ENCODE measurements around the gene DSN1. TPM values are rescaled to one million over a fixed set of nuclear protein-coding genes. Genes with fewer than 3 reads are reported as not detected.
A peak's percentile ranks its signal among the peaks of the same experiment; 100 is the strongest.

DSN1 gene
- total RNA-seq, 4 donors from 2014 or later = 10.6 to 14.9 (median 13.0) TPM

DNA sequence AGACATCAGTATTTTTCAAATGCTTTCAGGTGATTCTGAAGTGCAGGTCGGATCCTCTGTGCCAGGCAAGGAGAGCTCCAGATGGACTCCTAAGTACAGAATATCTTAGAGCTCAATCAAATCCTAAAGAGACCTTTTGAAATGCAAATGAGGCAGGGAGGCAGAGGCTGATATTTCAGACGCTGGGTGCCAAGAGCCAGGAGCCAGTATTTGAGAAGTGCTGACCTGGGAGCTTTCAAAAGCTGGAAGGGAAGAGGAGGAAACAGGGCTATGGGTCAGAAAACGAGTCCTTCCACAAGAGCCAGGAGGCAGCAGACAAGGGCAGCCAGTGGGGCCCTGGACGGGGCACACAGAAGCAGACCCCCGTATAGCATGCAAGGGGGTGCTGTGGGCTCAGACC, 46.1 kb upstream of the DSN1 start:
- Histone ChIP-seq H3K4me1 (peaks cover 62 to 75% of the 10 kb centered on the region in 2 donors), H3K27me3 (no peaks in the 10 kb centered on the region), H3K27ac (peak overlapping the region; percentile 23 to 83 (median 60)), H3K9me3 (no peaks in the 10 kb centered on the region), H3K36me3 (peaks cover 10 to 13% of the 10 kb centered on the region in 2 donors), H3K4me3 (replicated peaks in 1 of 3) (no peak overlapping the region)
- DNase-seq = peak; percentile 65 to 72
- WGBS, 2 donors = 37 to 39% methylated on average over 5 of the region's 5 CpGs
- intact Hi-C loops (cut with DNase I) = loop anchor here (5.0 kb wide), 1 partner anchor 43 kb away; a partner anchor contains a TSS
- TF ChIP-seq, protein P1, sequence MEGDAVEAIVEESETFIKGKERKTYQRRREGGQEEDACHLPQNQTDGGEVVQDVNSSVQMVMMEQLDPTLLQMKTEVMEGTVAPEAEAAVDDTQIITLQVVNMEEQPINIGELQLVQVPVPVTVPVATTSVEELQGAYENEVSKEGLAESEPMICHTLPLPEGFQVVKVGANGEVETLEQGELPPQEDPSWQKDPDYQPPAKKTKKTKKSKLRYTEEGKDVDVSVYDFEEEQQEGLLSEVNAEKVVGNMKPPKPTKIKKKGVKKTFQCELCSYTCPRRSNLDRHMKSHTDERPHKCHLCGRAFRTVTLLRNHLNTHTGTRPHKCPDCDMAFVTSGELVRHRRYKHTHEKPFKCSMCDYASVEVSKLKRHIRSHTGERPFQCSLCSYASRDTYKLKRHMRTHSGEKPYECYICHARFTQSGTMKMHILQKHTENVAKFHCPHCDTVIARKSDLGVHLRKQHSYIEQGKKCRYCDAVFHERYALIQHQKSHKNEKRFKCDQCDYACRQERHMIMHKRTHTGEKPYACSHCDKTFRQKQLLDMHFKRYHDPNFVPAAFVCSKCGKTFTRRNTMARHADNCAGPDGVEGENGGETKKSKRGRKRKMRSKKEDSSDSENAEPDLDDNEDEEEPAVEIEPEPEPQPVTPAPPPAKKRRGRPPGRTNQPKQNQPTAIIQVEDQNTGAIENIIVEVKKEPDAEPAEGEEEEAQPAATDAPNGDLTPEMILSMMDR (IDR thresholded peaks at IDR 0.05) = peak in 1 of 6 experiments; percentile 13
- TF ChIP-seq POLR2A (IDR thresholded peaks at IDR 0.05) = no peak

DNA sequence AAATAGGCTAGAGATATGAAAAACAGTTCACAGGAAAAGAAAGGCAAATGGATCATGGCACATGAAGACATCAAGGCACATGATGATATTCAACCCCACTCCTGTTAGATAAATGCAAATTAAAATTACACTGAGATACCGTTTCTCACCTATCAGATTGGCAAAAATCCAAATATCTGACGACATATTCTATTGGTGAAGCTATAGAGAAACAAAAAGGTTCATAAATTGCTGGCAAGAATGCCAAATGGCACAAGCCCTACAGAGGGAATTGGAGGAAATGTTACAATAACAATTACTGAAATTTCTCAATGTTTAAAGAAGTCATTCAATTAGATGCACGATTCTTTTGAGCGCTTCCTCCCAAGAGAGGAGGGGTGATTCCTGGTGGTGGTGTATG, 45.3 kb upstream of the DSN1 start:
- no peak overlapping the region for H3K4me3 ChIP-seq (replicated peaks in 1 of 3)
- intact Hi-C loops (cut with DNase I) = loop anchor here (5.0 kb wide), 1 partner anchor 43 kb away; a partner anchor contains a TSS
- H3K4me1 ChIP-seq = peaks cover 64 to 78% of the 10 kb centered on the region in 2 donors
- peaks cover 10 to 17% of the 10 kb centered on the region in 2 donors for H3K36me3 ChIP-seq
- WGBS, 2 donors = 75 to 77% methylated on average over 4 of the region's 4 CpGs
- no peaks in the 10 kb centered on the region for H3K9me3 ChIP-seq
- TF ChIP-seq POLR2A (IDR thresholded peaks at IDR 0.05) = no peak
- TF ChIP-seq, protein P1 (IDR thresholded peaks at IDR 0.05) = no peak
- DNase-seq = no peak
- no peaks in the 10 kb centered on the region for H3K27me3 ChIP-seq
- peak overlapping the region in 2 of 3 donors; percentile 60 to 83 for H3K27ac ChIP-seq

DNA sequence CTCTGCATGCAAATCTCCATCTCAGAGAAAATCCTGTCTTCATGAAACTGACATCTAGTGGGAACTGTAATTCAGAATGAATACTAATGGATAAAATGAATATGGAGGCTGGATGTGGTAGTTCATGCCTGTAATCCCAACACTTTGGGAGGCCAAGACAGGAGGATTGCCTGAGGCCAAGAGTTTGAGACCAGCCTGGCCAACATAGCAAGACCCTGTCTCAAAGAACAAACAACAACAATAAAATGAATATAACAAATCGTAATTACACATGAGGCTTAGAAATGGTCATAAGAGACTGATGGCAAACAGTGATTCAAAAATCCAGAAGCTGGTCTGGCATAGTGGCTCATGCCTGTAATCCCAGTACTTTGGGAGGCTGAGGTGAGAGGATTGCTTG, 44.6 kb upstream of the DSN1 start:
- 91 to 95% methylated on average over 1 of the region's 1 CpG for WGBS, 2 donors
- Histone ChIP-seq H3K27ac (no peak overlapping the region), H3K4me3 (replicated peaks in 1 of 3) (no peak overlapping the region), H3K36me3 (peaks cover 10 to 17% of the 10 kb centered on the region in 2 donors), H3K4me1 (peaks cover 64 to 77% of the 10 kb centered on the region in 2 donors), H3K9me3 (no peaks in the 10 kb centered on the region), H3K27me3 (no peaks in the 10 kb centered on the region)
- no peak for DNase-seq
- intact Hi-C loops (cut with DNase I) = loop anchor here (5.0 kb wide), 1 partner anchor 44 kb away; a partner anchor contains a TSS
- TF ChIP-seq POLR2A (IDR thresholded peaks at IDR 0.05) = no peak
- TF ChIP-seq, protein P1 (IDR thresholded peaks at IDR 0.05) = no peak

DNA sequence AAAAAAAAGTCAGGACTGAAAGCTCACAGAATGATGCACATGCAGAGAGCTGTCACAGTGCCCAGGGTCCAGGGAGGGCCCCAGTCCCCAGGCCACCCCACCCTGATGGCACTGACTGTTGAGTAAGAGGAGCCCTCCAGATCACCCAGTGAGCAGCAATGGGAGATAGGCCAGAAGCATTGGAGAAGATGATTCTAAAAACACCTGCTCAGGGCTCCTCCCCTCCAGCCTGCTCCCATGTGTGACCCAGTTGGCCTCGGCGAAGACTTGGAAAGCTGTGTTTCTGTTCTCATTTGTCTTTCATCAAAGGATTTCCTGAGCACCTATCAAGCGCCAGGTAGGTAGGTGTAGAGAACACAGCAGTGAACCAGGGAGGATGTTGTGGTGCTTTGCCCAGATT, 43.9 kb upstream of the DSN1 start:
- H3K27ac ChIP-seq = no peak overlapping the region
- 85 to 94% methylated on average over 3 of the region's 3 CpGs for WGBS, 2 donors
- no peak for DNase-seq
- no peak overlapping the region for H3K4me3 ChIP-seq (replicated peaks in 1 of 3)
- peaks cover 10 to 19% of the 10 kb centered on the region in 2 donors for H3K36me3 ChIP-seq
- TF ChIP-seq, protein P1 (IDR thresholded peaks at IDR 0.05) = no peak
- no peak for TF ChIP-seq POLR2A (IDR thresholded peaks at IDR 0.05)
- H3K9me3 ChIP-seq = no peaks in the 10 kb centered on the region
- intact Hi-C loops (cut with DNase I) = loop anchor here (5.0 kb wide), 1 partner anchor 45 kb away; a partner anchor contains a TSS
- H3K4me1 ChIP-seq = peaks cover 63 to 75% of the 10 kb centered on the region in 2 donors
- no peaks in the 10 kb centered on the region for H3K27me3 ChIP-seq

DNA sequence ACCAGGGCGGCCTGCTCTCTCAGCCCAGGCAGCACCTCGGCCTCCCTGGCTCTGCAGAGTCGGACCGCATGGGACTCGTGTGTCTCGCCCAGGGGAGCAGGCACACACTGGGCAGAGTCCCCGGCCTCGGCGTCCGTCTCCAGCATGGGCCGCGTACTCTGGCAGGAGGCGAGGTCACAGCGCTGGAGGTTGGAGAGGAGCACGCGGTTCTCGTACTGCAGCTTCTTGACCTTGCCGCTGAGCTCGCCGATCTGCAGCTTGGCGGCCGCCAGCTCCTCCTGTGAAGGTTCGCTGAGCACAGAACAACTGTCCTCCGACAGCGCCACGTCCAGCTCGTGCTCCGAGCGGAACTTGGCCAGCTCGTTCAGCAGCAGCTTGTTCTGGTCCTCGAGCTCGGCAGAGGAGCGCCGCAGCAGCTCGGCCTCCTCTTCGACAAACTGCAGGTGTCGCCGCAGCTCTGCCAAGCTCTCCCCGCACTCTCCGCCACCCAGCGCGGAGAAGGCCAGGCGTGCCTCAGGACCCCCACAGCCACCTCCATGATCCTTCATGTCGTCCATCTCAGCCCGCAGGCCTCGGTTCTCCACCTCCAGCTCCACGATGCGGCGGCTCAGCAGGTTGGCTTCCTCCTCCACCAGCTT, 42.0 kb upstream of the DSN1 start:
- 44 to 67% methylated on average over 28 to 31 of the region's 49 CpGs for WGBS, 2 donors
- H3K9me3 ChIP-seq = no peaks in the 10 kb centered on the region
- H3K36me3 ChIP-seq = peaks cover 10 to 27% of the 10 kb centered on the region in 2 donors

More for the DNA sequence above, 42.0 kb upstream of the DSN1 start:
- peak in 1 of 2 donors; percentile 41 for TF ChIP-seq POLR2A (IDR thresholded peaks at IDR 0.05)
- TF ChIP-seq, protein P1 (IDR thresholded peaks at IDR 0.05) = peak in 4 of 6 experiments; percentile 49 to 68 (median 56)
- intact Hi-C loops (cut with DNase I) = loop anchor here (5.0 kb wide), 1 partner anchor 47 kb away; a partner anchor contains a TSS
- Histone ChIP-seq H3K4me1 (peaks cover 64 to 68% of the 10 kb centered on the region in 2 donors), H3K27me3 (no peaks in the 10 kb centered on the region), H3K4me3 (replicated peaks in 1 of 3) (no peak overlapping the region), H3K27ac (peak overlapping the region; percentile 84 to 86 (median 84))
- peak; percentile 97 to 98 for DNase-seq

Measured in thyroid gland (tissue), 4 donors.